ENCODE results near the gene CDK16. TPM values are rescaled to one million over a fixed set of nuclear protein-coding genes. Genes with fewer than 3 reads are reported as not detected.

Gene CDK16
- total and polyA plus RNA-seq, 2 of the 4 experiments (the other 2 are of a cell fraction), result 85.3 to 106 TPM

GRCh38 chrX:47224896-47225290 is 6.4 kb downstream of the CDK16 start:
- DNase-seq (no peak), ATAC-seq (ENCODE audit: low read depth) (no peak)
- dilution Hi-C loops (cut with HindIII; ENCODE audit: low sequenced_read_pairs, unreplicated experiment), result no loop called here
- CTCF ChIA-PET, result no interaction called here
- no CpG with 5 or more reads among the region's 4 CpGs for WGBS, 2 experiments (ENCODE audit: extremely low coverage in 2 of 2, insufficient read length in 1 of 2)
- H3K9ac ChIP-seq (ENCODE audit: low read depth, low read length), result no peak overlapping the region
- intact Hi-C loops (cut with micrococcal nuclease), result no loop called here
- no peak overlapping the region for H3K23ac ChIP-seq (ENCODE audit: low read depth, low read length)
- H2AK5ac ChIP-seq (ENCODE audit: low read depth, low read length), result no peak overlapping the region
- peaks cover 0 to 16% of the 10 kb centered on the region in 2 experiments; a peak in 2 of 4 replicates for H3K79me1 ChIP-seq (ENCODE audit: low read depth in 1 of 2, low read length in 2 of 2)
- H3K18ac ChIP-seq (ENCODE audit: low read depth, low read length), result no peak overlapping the region
- no peak overlapping the region for H2AFZ ChIP-seq (replicated peaks; ENCODE audit: low read length, poor library complexity)
- H2BK120ac ChIP-seq (ENCODE audit: low read depth, low read length), result no peak overlapping the region
- H4K91ac ChIP-seq (ENCODE audit: insufficient read depth, low read depth, low read length), result no peak overlapping the region
- H3K9me1 ChIP-seq (ENCODE audit: insufficient read depth, low read length), result peaks cover 15% of the 10 kb centered on the region
- H2BK5ac ChIP-seq (ENCODE audit: low read depth, low read length, poor library complexity, severe bottlenecking), result no peak overlapping the region
- TF ChIP-seq POLR2A (IDR thresholded peaks at IDR 0.05; ENCODE audit: low read depth, low read length) (no peak), USF2 (IDR thresholded peaks at IDR 0.05; ENCODE audit: low read depth, low read length) (no peak)
- no peak overlapping the region for H3K14ac ChIP-seq (replicated peaks; ENCODE audit: low read depth, low read length)
- H4K5ac ChIP-seq (ENCODE audit: low read depth, low read length), result no peak overlapping the region
- H4K20me1 ChIP-seq (ENCODE audit: insufficient read depth, low read length), result peaks cover 43% of the 10 kb centered on the region
- peaks cover 55% of the 10 kb centered on the region for H3K36me3 ChIP-seq (ENCODE audit: control insufficient read depth, insufficient read depth, low read length)
- H2AK9ac ChIP-seq (replicated peaks; ENCODE audit: low read depth, low read length, poor library complexity), result no peak overlapping the region
- POLR2A ChIA-PET (ENCODE audit: unreplicated experiment), result no interaction called here
- peaks cover 4% of the 10 kb centered on the region; the same call in 1 of the 2 replicates for H3K4me1 ChIP-seq (ENCODE audit: control insufficient read depth, insufficient read depth, low read length)
- no peak overlapping the region for H3K27ac ChIP-seq (ENCODE audit: insufficient read depth, low read length)
- no peak overlapping the region for H2BK20ac ChIP-seq (ENCODE audit: low read depth, low read length)
- no peak overlapping the region for H3K56ac ChIP-seq (ENCODE audit: extremely low read depth, insufficient read depth, low read length)
- no peak overlapping the region for H3K4me3 ChIP-seq (ENCODE audit: insufficient read depth, low read depth, low read length)
- H3K27me3 ChIP-seq (ENCODE audit: control insufficient read depth, insufficient read depth, low read length), result peaks cover 3% of the 10 kb centered on the region; the same call in 1 of the 2 replicates
- BruUV-seq (replicated peaks), result no TSS peak
- H3K4ac ChIP-seq (ENCODE audit: low read depth, low read length), result no peak overlapping the region
- no peak overlapping the region for H3K4me2 ChIP-seq (ENCODE audit: low read depth, low read length)
- H2BK15ac ChIP-seq (ENCODE audit: low read depth, low read length), result no peak overlapping the region
- no peak overlapping the region for H4K8ac ChIP-seq (ENCODE audit: low read depth in 2 of 2, low read length in 2 of 2)
- H3K9me3 ChIP-seq (ENCODE audit: control insufficient read depth, insufficient read depth, low read length), result no peaks in the 10 kb centered on the region
- in situ Hi-C loops (cut with MboI; ENCODE audit: low sequenced_read_pairs), result loop anchor here (25.0 kb wide), 1 partner anchor 412 kb away; the partner anchor contains the start of gene CFP
